Measurements from ENCODE around the gene IVD. TPM values are rescaled to one million over a fixed set of nuclear protein-coding genes. Genes with fewer than 3 reads are reported as not detected.
"Not testable (repeated sequence)": the region's sequence is repeated elsewhere in the genome, so short reads cannot be mapped to it uniquely, and the experiment has no call there.

IVD gene
- total RNA-seq, 1 experiment from 2014 or later = 13.6 TPM

GRCh38 chr15:40439461-40439959, 33.9 kb downstream of the IVD start:
- DNase-seq (ENCODE audit: low spot score) = no peak

- DNase-seq (ENCODE audit: low spot score) = no peak
Observed at GRCh38 chr15:40439960-40440742, 34.6 kb downstream of the IVD start.

- peak; percentile 93 for DNase-seq (ENCODE audit: low spot score)
Observed at GRCh38 chr15:40440743-40441564, 35.4 kb downstream of the IVD start, which contains the start of gene BAHD1. TSS of gene BAHD1 (plus strand) at chr15:40440953. CDS start at chr15:40458465, 17,512 bp downstream.

- DNase-seq (ENCODE audit: low spot score) = no peak
Observed at GRCh38 chr15:40441565-40442531, 36.3 kb downstream of the IVD start.

GRCh38 chr15:40443255-40443654, 37.7 kb downstream of the IVD start:
- DNase-seq (ENCODE audit: low spot score) = no peak

- no peak for DNase-seq (ENCODE audit: low spot score)
Observed at GRCh38 chr15:40443846-40444245, 38.3 kb downstream of the IVD start.

GRCh38 chr15:40444736-40445135, 39.1 kb downstream of the IVD start:
- no peak for DNase-seq (ENCODE audit: low spot score)

- peak; percentile 46 for DNase-seq (ENCODE audit: low spot score)
Observed at GRCh38 chr15:40445421-40445922, 39.9 kb downstream of the IVD start.

- no peak for DNase-seq (ENCODE audit: low spot score)
Observed at GRCh38 chr15:40446144-40446543, 40.5 kb downstream of the IVD start.

GRCh38 chr15:40448354-40448753, 42.8 kb downstream of the IVD start:
- DNase-seq (ENCODE audit: low spot score) = no peak

GRCh38 chr15:40449275-40449674, 43.7 kb downstream of the IVD start:
- no peak for DNase-seq (ENCODE audit: low spot score)

GRCh38 chr15:40450047-40450446, 44.5 kb downstream of the IVD start:
- DNase-seq (ENCODE audit: low spot score) = no peak

GRCh38 chr15:40451527-40452158, 46.0 kb downstream of the IVD start:
- DNase-seq (ENCODE audit: low spot score) = no peak

- no peak for DNase-seq (ENCODE audit: low spot score)
Observed at GRCh38 chr15:40452296-40453090, 46.9 kb downstream of the IVD start.

GRCh38 chr15:40453941-40454340, 48.3 kb downstream of the IVD start:
- not testable (repeated sequence) for DNase-seq (ENCODE audit: low spot score)

GRCh38 chr15:40454904-40455391, 49.4 kb downstream of the IVD start:
- no peak for DNase-seq (ENCODE audit: low spot score)

- no peak for DNase-seq (ENCODE audit: low spot score)
Observed at GRCh38 chr15:40456299-40456712, 50.7 kb downstream of the IVD start.

GRCh38 chr15:40456738-40457137, 51.1 kb downstream of the IVD start:
- DNase-seq (ENCODE audit: low spot score) = no peak

- no peak for DNase-seq (ENCODE audit: low spot score)
Observed at GRCh38 chr15:40458495-40459371, 53.1 kb downstream of the IVD start.

All from H4 (cell line).